WERI-Rb-1 (cell line): ENCODE measurements around the gene TPGS1.

Experiments used
- DNase-seq: peaks from one replicate; pipeline ENCODE4 v3.0.0-alpha.2; 2020
- H3K27ac ChIP-seq: fragments of 250-450 bp; sonication (Bioruptor Pico); 2 replicates; pipeline ENCODE4 v1.5.1; 2020; ENCODE audit warnings: mild to moderate bottlenecking, moderate library complexity
- H3K27me3 ChIP-seq: fragments of 250-450 bp; sonication (Bioruptor Pico); 2 replicates; pipeline ENCODE4 v1.5.1; 2021; ENCODE audit warnings: mild to moderate bottlenecking, low read depth, moderate library complexity; ENCODE audit not compliant: insufficient read depth, severe bottlenecking
- H3K36me3 ChIP-seq: fragments of 250-450 bp; sonication (Bioruptor Pico); 2 replicates; pipeline ENCODE4 v1.5.1; 2020; ENCODE audit warnings: mild to moderate bottlenecking, moderate library complexity
- H3K4me3 ChIP-seq: 2 replicates; pipeline ENCODE4 v1.5.1; 2011; ENCODE audit warnings: low read depth, mild to moderate bottlenecking, control low read depth, low read length
- H3K9me3 ChIP-seq: fragments of 250-450 bp; sonication (Bioruptor Pico); 2 replicates; pipeline ENCODE4 v1.5.1; 2021; ENCODE audit warnings: mild to moderate bottlenecking, moderate library complexity; ENCODE audit not compliant: severe bottlenecking
- CTCF ChIP-seq: IDR thresholded peaks from 2 replicates; pipeline ENCODE4 v1.5.1; 2011; ENCODE audit warnings: low read depth, mild to moderate bottlenecking, control low read depth, inconsistent platforms, low read length

TPGS1 gene

GRCh38 chr19:512547-513365 lies 5.5 kb downstream of the TPGS1 start:
- Histone ChIP-seq H3K36me3 (peaks cover 5% of the 10 kb centered on the region; the same call in 1 of the 2 replicates), H3K27me3 (no peaks in the 10 kb centered on the region), H3K4me3 (no peak overlapping the region), H3K27ac (no peak overlapping the region), H3K9me3 (no peaks in the 10 kb centered on the region)
- no peak for DNase-seq
- no peak for TF ChIP-seq CTCF

- DNase-seq, result no peak
- no peak for TF ChIP-seq CTCF
- H3K27ac ChIP-seq, result no peak overlapping the region
- H3K27me3 ChIP-seq, result no peaks in the 10 kb centered on the region
- peaks cover 5% of the 10 kb centered on the region; the same call in 1 of the 2 replicates for H3K36me3 ChIP-seq
- no peak overlapping the region for H3K4me3 ChIP-seq
- no peaks in the 10 kb centered on the region for H3K9me3 ChIP-seq
Measured at GRCh38 chr19:513368-514165, 6.3 kb downstream of the TPGS1 start.

- H3K36me3 ChIP-seq, result peaks cover 5% of the 10 kb centered on the region; the same call in 1 of the 2 replicates
- no peaks in the 10 kb centered on the region for H3K27me3 ChIP-seq
- no peak for TF ChIP-seq CTCF
- no peak overlapping the region for H3K27ac ChIP-seq
- no peak overlapping the region for H3K4me3 ChIP-seq
- no peaks in the 10 kb centered on the region for H3K9me3 ChIP-seq
- DNase-seq, result no peak
Measured at GRCh38 chr19:514166-514663, 6.9 kb downstream of the TPGS1 start.

- Histone ChIP-seq H3K36me3 (no peaks in the 10 kb centered on the region; the same call in 1 of the 2 replicates), H3K27ac (no peak overlapping the region), H3K9me3 (peaks cover 21% of the 10 kb centered on the region), H3K27me3 (no peaks in the 10 kb centered on the region), H3K4me3 (no peak overlapping the region)
- no peak for TF ChIP-seq CTCF
- DNase-seq, result no peak
Measured at GRCh38 chr19:517721-518597, 10.7 kb downstream of the TPGS1 start.

- Histone ChIP-seq H3K9me3 (peaks cover 21% of the 10 kb centered on the region), H3K27ac (no peak overlapping the region), H3K4me3 (no peak overlapping the region), H3K27me3 (no peaks in the 10 kb centered on the region), H3K36me3 (no peaks in the 10 kb centered on the region; the same call in 1 of the 2 replicates)
- DNase-seq, result no peak
- no peak for TF ChIP-seq CTCF
Measured at GRCh38 chr19:518598-519231, 11.4 kb downstream of the TPGS1 start.
